ENCODE data around the gene AFAP1.

The AFAP1 gene

GRCh38 chr4:7736436-7737267 is 203.0 kb downstream of the AFAP1 start:
- no peak for DNase-seq (ENCODE audit: low spot score)

- no peak for DNase-seq (ENCODE audit: low spot score)
These were observed 203.7 kb downstream of the AFAP1 start for GRCh38 chr4:7735961-7736360.

GRCh38 chr4:7735395-7735794 is 204.3 kb downstream of the AFAP1 start:
- no peak for DNase-seq (ENCODE audit: low spot score)

GRCh38 chr4:7734651-7735260 is 204.9 kb downstream of the AFAP1 start:
- no peak for DNase-seq (ENCODE audit: low spot score)

- DNase-seq (ENCODE audit: low spot score): no peak
These were observed 205.6 kb downstream of the AFAP1 start for GRCh38 chr4:7733801-7734650.

GRCh38 chr4:7733201-7733600 is 206.5 kb downstream of the AFAP1 start:
- DNase-seq (ENCODE audit: low spot score): no peak

- no peak for DNase-seq (ENCODE audit: low spot score)
These were observed 207.4 kb downstream of the AFAP1 start for GRCh38 chr4:7732263-7732662.

- DNase-seq (ENCODE audit: low spot score): no peak
These were observed 208.2 kb downstream of the AFAP1 start for GRCh38 chr4:7731437-7731836.

GRCh38 chr4:7727749-7728148 is 211.9 kb downstream of the AFAP1 start:
- DNase-seq (ENCODE audit: low spot score): no peak

GRCh38 chr4:7726665-7727413 is 212.8 kb downstream of the AFAP1 start:
- no peak for DNase-seq (ENCODE audit: low spot score)

- no peak for DNase-seq (ENCODE audit: low spot score)
These were observed 213.7 kb downstream of the AFAP1 start for GRCh38 chr4:7725951-7726350.

- no peak for DNase-seq (ENCODE audit: low spot score)
These were observed 216.0 kb downstream of the AFAP1 start for GRCh38 chr4:7723625-7724024.

- no peak for DNase-seq (ENCODE audit: low spot score)
These were observed 216.8 kb downstream of the AFAP1 start for GRCh38 chr4:7722766-7723387.

GRCh38 chr4:7721984-7722551 is 217.6 kb downstream of the AFAP1 start:
- DNase-seq (ENCODE audit: low spot score): no peak

- peak; percentile 97 for DNase-seq (ENCODE audit: low spot score)
These were observed 220.1 kb downstream of the AFAP1 start for GRCh38 chr4:7719354-7720174.

GRCh38 chr4:7717946-7718490 is 221.6 kb downstream of the AFAP1 start:
- no peak for DNase-seq (ENCODE audit: low spot score)

- DNase-seq (ENCODE audit: low spot score): no peak
These were observed 222.5 kb downstream of the AFAP1 start for GRCh38 chr4:7717161-7717560.

GRCh38 chr4:7716010-7716721 is 223.5 kb downstream of the AFAP1 start:
- no peak for DNase-seq (ENCODE audit: low spot score)

GRCh38 chr4:7715271-7716009 is 224.2 kb downstream of the AFAP1 start:
- DNase-seq (ENCODE audit: low spot score): no peak

Data from HuH-7 (cell line).